GM18858 (cell line): Measurements from ENCODE around the gene NSF.
"Not testable (repeated sequence)": the region's sequence is repeated elsewhere in the genome, so short reads cannot be mapped to it uniquely, and the experiment has no call there.

Source experiments
- ATAC-seq: cut with Tn5 transposase; IDR thresholded peaks from one replicate; pipeline ENCODE4 v1.9.1; 2021; ENCODE audit not compliant: unreplicated experiment

NSF gene

GRCh38 chr17:46628753-46629436 is 38.4 kb downstream of the NSF start:
- ATAC-seq: not testable (repeated sequence)

- not testable (repeated sequence) for ATAC-seq
Measured at GRCh38 chr17:46632146-46632545, 41.7 kb downstream of the NSF start.

- ATAC-seq: not testable (repeated sequence)
Measured at GRCh38 chr17:46634844-46635243, 44.4 kb downstream of the NSF start.

GRCh38 chr17:46641861-46642656 is 51.6 kb downstream of the NSF start:
- not testable (repeated sequence) for ATAC-seq

- ATAC-seq: not testable (repeated sequence)
Measured at GRCh38 chr17:46647251-46647650, 56.8 kb downstream of the NSF start.

- ATAC-seq: not testable (repeated sequence)
Measured at GRCh38 chr17:46647688-46648278, 57.3 kb downstream of the NSF start.

- not testable (repeated sequence) for ATAC-seq
Measured at GRCh38 chr17:46649246-46649645, 58.8 kb downstream of the NSF start.

- not testable (repeated sequence) for ATAC-seq
Measured at GRCh38 chr17:46652024-46652643, 61.7 kb downstream of the NSF start.

GRCh38 chr17:46658235-46658634 is 67.8 kb downstream of the NSF start:
- not testable (repeated sequence) for ATAC-seq

- not testable (repeated sequence) for ATAC-seq
Measured at GRCh38 chr17:46659702-46660101, 69.2 kb downstream of the NSF start.

- not testable (repeated sequence) for ATAC-seq
Measured at GRCh38 chr17:46663123-46663522, 72.7 kb downstream of the NSF start.

GRCh38 chr17:46663552-46663951 is 73.1 kb downstream of the NSF start:
- not testable (repeated sequence) for ATAC-seq

- ATAC-seq: not testable (repeated sequence)
Measured at GRCh38 chr17:46665969-46666368, 75.5 kb downstream of the NSF start.

GRCh38 chr17:46670789-46671188 is 80.3 kb downstream of the NSF start:
- not testable (repeated sequence) for ATAC-seq

- ATAC-seq: not testable (repeated sequence)
Measured at GRCh38 chr17:46672777-46673176, 82.3 kb downstream of the NSF start.

GRCh38 chr17:46677819-46678218 is 87.3 kb downstream of the NSF start:
- not testable (repeated sequence) for ATAC-seq

GRCh38 chr17:46683653-46684052 is 93.2 kb downstream of the NSF start:
- not testable (repeated sequence) for ATAC-seq

GRCh38 chr17:46685284-46685683 is 94.8 kb downstream of the NSF start:
- not testable (repeated sequence) for ATAC-seq

- not testable (repeated sequence) for ATAC-seq
Measured at GRCh38 chr17:46692196-46692595, 101.7 kb downstream of the NSF start.

GRCh38 chr17:46693283-46693682 is 102.8 kb downstream of the NSF start:
- not testable (repeated sequence) for ATAC-seq

GRCh38 chr17:46696522-46696921 is 106.1 kb downstream of the NSF start:
- ATAC-seq: not testable (repeated sequence)
